Panc1 (cell line): ENCODE data around the gene CDX1. TPM values are rescaled to one million over a fixed set of nuclear protein-coding genes. Genes with fewer than 3 reads are reported as not detected.

Source experiments
- ATAC-seq: fragments of 200-7000 bp; cut with Tn5 transposase; 2 replicates; pipeline ENCODE4 v1.9.1; 2020; ENCODE audit warnings: mild to moderate bottlenecking, moderate library complexity
- BruUV-seq: library from RNA; stranded (reverse); fragments of 400-500 nt; replicated peaks from 2 replicates; lab custom pipeline; 2021; lab: Mats Ljungman, UMichigan
- CTCF ChIA-PET: fragments of 300-600 bp; sonication (Branson Sonifier 250); formaldehyde crosslinking; loops from one replicate; lab custom pipeline; 2022; ENCODE audit warnings: antibody characterized with exemption; lab: Charles Lee
- POLR2A ChIA-PET: fragments of 300-600 bp; sonication (Branson Sonifier 250); formaldehyde crosslinking; loops from one replicate; lab custom pipeline; 2022; ENCODE audit warnings: antibody characterized with exemption; lab: Charles Lee
- DNase-seq: peaks from one replicate; pipeline ENCODE4 v3.0.0-alpha.2; 2010; ENCODE audit warnings: low read depth, low spot score
- H3K27ac ChIP-seq: 2 replicates; pipeline ENCODE4 v1.5.1; 2011; ENCODE audit warnings: mild to moderate bottlenecking, low read length, inconsistent platforms
- H3K27me3 ChIP-seq: fragments of 200-500 bp; sonication (Bioruptor generic); 2 replicates; pipeline ENCODE4 v1.6.0; 2014; ENCODE audit warnings: low read length, inconsistent platforms; ENCODE audit not compliant: control insufficient read depth, insufficient read depth
- H3K36me3 ChIP-seq: fragments of 200-500 bp; sonication (Bioruptor generic); 2 replicates; pipeline ENCODE4 v1.5.1; 2014; ENCODE audit warnings: inconsistent platforms, mild to moderate bottlenecking, low read length, moderate library complexity; ENCODE audit not compliant: control insufficient read depth, insufficient read depth
- H3K4me1 ChIP-seq: 2 replicates; pipeline ENCODE4 v1.5.1; 2011; ENCODE audit warnings: inconsistent platforms, mild to moderate bottlenecking, low read length, moderate library complexity; ENCODE audit not compliant: control insufficient read depth, insufficient read depth
- H3K4me3 ChIP-seq, 2 experiments: 2 replicates each; pipeline ENCODE4 v1.5.1; 2011 to 2012; ENCODE audit warnings: low read depth in 2 of 2, low read length in 2 of 2, mild to moderate bottlenecking in 2 of 2, inconsistent platforms in 1 of 2, moderate library complexity in 1 of 2
- H3K9me3 ChIP-seq: fragments of 200-500 bp; sonication (Bioruptor generic); 2 replicates; pipeline ENCODE4 v1.5.1; 2014; ENCODE audit warnings: low read depth, mild to moderate bottlenecking, inconsistent platforms, low read length, moderate library complexity; ENCODE audit not compliant: control insufficient read depth, insufficient read depth
- POLR2AphosphoS5 ChIP-seq: IDR thresholded peaks from 2 replicates; pipeline ENCODE4 v1.6.1; 2012; ENCODE audit warnings: mild to moderate bottlenecking, low read depth, low read length, moderate library complexity
- SIN3A ChIP-seq: IDR thresholded peaks from 2 replicates; pipeline ENCODE4 v1.6.1; 2012; ENCODE audit warnings: low read depth, mild to moderate bottlenecking, low read length, moderate library complexity, borderline replicate concordance; ENCODE audit not compliant: insufficient read depth
- TCF7L2 ChIP-seq: IDR thresholded peaks from 2 replicates; pipeline ENCODE4 v1.6.1; 2011; ENCODE audit warnings: mild to moderate bottlenecking, low read depth, low read length, inconsistent platforms
- in situ Hi-C: cut with HindIII; loops from 2 replicates; pipeline ENCODE4 v1.10.0; 2016; ENCODE audit warnings: low sequenced_read_pairs, low pct_unique_long_range_greater_than_20kb
- intact Hi-C: fragments of 100-400 bp; cut with micrococcal nuclease; formaldehyde crosslinking; loops from one replicate; pipeline ENCODE4 v1.10.0; 2022; ENCODE audit not compliant: unreplicated experiment
- total RNA-seq: library from RNA; stranded (reverse); gene quantifications from one replicate; pipeline ENCODE4 v1.2.1, GENCODE V29; 2021; ENCODE audit not compliant: unreplicated experiment
- TF ChIP-seq, protein P1 (sequence below), 2 experiments: IDR thresholded peaks; 2 replicates each; pipeline ENCODE4 v1.6.1; 2011 to 2012; ENCODE audit warnings: low read depth in 2 of 2, control low read depth in 1 of 2, low read length in 1 of 2, mild to moderate bottlenecking in 1 of 2, moderate library complexity in 1 of 2; ENCODE audit not compliant: insufficient read depth in 1 of 2
- TF ChIP-seq, protein P2 (sequence below): fragments of 450-650 bp; IDR thresholded peaks from 2 replicates; pipeline ENCODE4 v1.5.1; 2017; ENCODE audit warnings: mild to moderate bottlenecking

Gene CDX1
- total RNA-seq, 1 experiment from 2014 or later: not detected

DNA sequence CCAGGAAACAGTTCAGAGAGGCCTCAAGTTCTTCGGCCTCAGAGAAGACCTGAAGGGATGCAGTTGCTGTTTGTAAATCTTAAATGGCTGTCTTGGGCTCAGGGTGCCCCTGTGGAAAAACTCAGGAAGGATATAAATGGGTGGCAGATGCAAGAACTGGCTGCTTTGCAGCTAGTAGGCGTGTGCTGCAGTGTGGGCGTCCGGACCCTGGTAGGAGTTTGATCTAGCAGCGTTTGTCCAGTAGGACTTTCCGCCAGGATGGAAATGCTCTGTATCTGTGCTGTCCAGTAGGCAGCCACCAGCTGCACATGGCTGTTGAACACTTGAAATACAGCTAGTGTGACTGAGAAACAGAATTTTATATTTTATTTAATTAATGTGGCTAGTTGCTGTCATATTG is 7.7 kb downstream of the CDX1 start:
- Histone ChIP-seq H3K4me1 (no peaks in the 10 kb centered on the region), H3K4me3 (no peak overlapping the region), H3K9me3 (no peaks in the 10 kb centered on the region), H3K27ac (no peak overlapping the region), H3K36me3 (no peaks in the 10 kb centered on the region), H3K27me3 (no peaks in the 10 kb centered on the region; the same call in 1 of the 2 replicates)
- intact Hi-C loops: no loop called here
- ChIA-PET CTCF (interaction anchor here (0.7 kb wide), 1 partner anchor 44 kb away, joined by 3 read pairs; no protein-coding TSS in a partner anchor), POLR2A (interaction anchor here (0.6 kb wide), 2 partner anchors 12 to 249 kb away, joined by 4 read pairs; no protein-coding TSS in a partner anchor)
- ATAC-seq (no peak), DNase-seq (no peak)
- TF ChIP-seq, protein P1, sequence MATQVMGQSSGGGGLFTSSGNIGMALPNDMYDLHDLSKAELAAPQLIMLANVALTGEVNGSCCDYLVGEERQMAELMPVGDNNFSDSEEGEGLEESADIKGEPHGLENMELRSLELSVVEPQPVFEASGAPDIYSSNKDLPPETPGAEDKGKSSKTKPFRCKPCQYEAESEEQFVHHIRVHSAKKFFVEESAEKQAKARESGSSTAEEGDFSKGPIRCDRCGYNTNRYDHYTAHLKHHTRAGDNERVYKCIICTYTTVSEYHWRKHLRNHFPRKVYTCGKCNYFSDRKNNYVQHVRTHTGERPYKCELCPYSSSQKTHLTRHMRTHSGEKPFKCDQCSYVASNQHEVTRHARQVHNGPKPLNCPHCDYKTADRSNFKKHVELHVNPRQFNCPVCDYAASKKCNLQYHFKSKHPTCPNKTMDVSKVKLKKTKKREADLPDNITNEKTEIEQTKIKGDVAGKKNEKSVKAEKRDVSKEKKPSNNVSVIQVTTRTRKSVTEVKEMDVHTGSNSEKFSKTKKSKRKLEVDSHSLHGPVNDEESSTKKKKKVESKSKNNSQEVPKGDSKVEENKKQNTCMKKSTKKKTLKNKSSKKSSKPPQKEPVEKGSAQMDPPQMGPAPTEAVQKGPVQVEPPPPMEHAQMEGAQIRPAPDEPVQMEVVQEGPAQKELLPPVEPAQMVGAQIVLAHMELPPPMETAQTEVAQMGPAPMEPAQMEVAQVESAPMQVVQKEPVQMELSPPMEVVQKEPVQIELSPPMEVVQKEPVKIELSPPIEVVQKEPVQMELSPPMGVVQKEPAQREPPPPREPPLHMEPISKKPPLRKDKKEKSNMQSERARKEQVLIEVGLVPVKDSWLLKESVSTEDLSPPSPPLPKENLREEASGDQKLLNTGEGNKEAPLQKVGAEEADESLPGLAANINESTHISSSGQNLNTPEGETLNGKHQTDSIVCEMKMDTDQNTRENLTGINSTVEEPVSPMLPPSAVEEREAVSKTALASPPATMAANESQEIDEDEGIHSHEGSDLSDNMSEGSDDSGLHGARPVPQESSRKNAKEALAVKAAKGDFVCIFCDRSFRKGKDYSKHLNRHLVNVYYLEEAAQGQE (IDR thresholded peaks at IDR 0.05; ENCODE audit: insufficient read depth in 1 of 2, low read depth in 2 of 2, low read length in 1 of 2): no peak
- in situ Hi-C loops: no loop called here
- BruUV-seq: no TSS peak

DNA sequence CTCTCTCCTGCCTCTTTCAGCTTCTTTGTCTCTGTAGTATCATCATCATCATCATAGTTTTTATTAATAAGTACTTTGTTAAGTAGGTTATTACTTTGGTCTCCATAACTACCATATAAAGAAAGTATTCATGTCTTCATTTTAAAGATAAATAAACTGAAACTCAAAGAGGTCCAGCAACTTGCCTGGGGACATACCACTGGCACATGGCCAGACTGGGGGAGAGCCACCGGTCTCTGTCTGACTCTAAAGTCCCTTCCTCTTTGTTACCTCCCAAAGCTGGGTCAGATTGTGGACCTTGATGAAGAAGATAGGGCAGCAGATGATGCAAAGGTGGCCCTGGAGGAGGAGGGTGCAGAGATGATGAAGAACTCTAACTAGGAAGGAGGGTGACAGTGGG is 8.5 kb downstream of the CDX1 start:
- Histone ChIP-seq H3K4me3 (no peak overlapping the region), H3K9me3 (no peaks in the 10 kb centered on the region), H3K4me1 (no peaks in the 10 kb centered on the region), H3K27me3 (no peaks in the 10 kb centered on the region; the same call in 1 of the 2 replicates), H3K27ac (no peak overlapping the region), H3K36me3 (no peaks in the 10 kb centered on the region)
- POLR2A ChIA-PET: no interaction called here
- intact Hi-C loops: no loop called here
- no TSS peak for BruUV-seq
- in situ Hi-C loops: no loop called here
- CTCF ChIA-PET: no interaction called here
- ATAC-seq: no peak
- no peak for DNase-seq
- TF ChIP-seq, protein P2, sequence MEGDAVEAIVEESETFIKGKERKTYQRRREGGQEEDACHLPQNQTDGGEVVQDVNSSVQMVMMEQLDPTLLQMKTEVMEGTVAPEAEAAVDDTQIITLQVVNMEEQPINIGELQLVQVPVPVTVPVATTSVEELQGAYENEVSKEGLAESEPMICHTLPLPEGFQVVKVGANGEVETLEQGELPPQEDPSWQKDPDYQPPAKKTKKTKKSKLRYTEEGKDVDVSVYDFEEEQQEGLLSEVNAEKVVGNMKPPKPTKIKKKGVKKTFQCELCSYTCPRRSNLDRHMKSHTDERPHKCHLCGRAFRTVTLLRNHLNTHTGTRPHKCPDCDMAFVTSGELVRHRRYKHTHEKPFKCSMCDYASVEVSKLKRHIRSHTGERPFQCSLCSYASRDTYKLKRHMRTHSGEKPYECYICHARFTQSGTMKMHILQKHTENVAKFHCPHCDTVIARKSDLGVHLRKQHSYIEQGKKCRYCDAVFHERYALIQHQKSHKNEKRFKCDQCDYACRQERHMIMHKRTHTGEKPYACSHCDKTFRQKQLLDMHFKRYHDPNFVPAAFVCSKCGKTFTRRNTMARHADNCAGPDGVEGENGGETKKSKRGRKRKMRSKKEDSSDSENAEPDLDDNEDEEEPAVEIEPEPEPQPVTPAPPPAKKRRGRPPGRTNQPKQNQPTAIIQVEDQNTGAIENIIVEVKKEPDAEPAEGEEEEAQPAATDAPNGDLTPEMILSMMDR: no peak
- TF ChIP-seq, protein P1 (IDR thresholded peaks at IDR 0.05; ENCODE audit: insufficient read depth in 1 of 2, low read depth in 2 of 2, low read length in 1 of 2): no peak
- TF ChIP-seq TCF7L2 (no peak), POLR2AphosphoS5 (no peak), SIN3A (no peak)
